HG03565 (cell line): ENCODE data around the gene ENO4.

Experiments
- ATAC-seq: cut with Tn5 transposase; IDR thresholded peaks from one replicate; pipeline ENCODE4 v1.9.1; 2021; ENCODE audit warnings: mild to moderate bottlenecking, moderate library complexity; ENCODE audit not compliant: unreplicated experiment

ENO4 gene

GRCh38 chr10:116866066-116866465 is 16.8 kb downstream of the ENO4 start:
- ATAC-seq, result no peak

- no peak for ATAC-seq
These were observed 17.8 kb downstream of the ENO4 start for GRCh38 chr10:116866987-116867595.

- ATAC-seq, result no peak
These were observed 18.9 kb downstream of the ENO4 start for GRCh38 chr10:116868198-116868676.

- no peak for ATAC-seq
These were observed 19.4 kb downstream of the ENO4 start for GRCh38 chr10:116868722-116869121.

GRCh38 chr10:116870949-116871348 is 21.6 kb downstream of the ENO4 start:
- ATAC-seq, result no peak

- no peak for ATAC-seq
These were observed 23.8 kb downstream of the ENO4 start for GRCh38 chr10:116873134-116873533.

GRCh38 chr10:116875897-116876296 is 26.6 kb downstream of the ENO4 start:
- no peak for ATAC-seq

- ATAC-seq, result no peak
These were observed 28.1 kb downstream of the ENO4 start for GRCh38 chr10:116877391-116877790.

GRCh38 chr10:116878123-116878522 is 28.8 kb downstream of the ENO4 start:
- no peak for ATAC-seq

GRCh38 chr10:116879817-116880216 is 30.5 kb downstream of the ENO4 start:
- ATAC-seq, result no peak

- no peak for ATAC-seq
These were observed 31.6 kb downstream of the ENO4 start for GRCh38 chr10:116880716-116881482.

- ATAC-seq, result no peak
These were observed 33.3 kb downstream of the ENO4 start for GRCh38 chr10:116882639-116883038.

- ATAC-seq, result no peak
These were observed 37.5 kb downstream of the ENO4 start for GRCh38 chr10:116886772-116887171.

- no peak for ATAC-seq
These were observed 39.2 kb downstream of the ENO4 start for GRCh38 chr10:116888380-116889055.

GRCh38 chr10:116889066-116889465 is 39.8 kb downstream of the ENO4 start:
- ATAC-seq, result no peak

GRCh38 chr10:116891208-116891607 is 41.9 kb downstream of the ENO4 start:
- no peak for ATAC-seq

GRCh38 chr10:116892907-116893685 is 43.8 kb downstream of the ENO4 start:
- no peak for ATAC-seq

- ATAC-seq, result no peak
These were observed 44.4 kb downstream of the ENO4 start for GRCh38 chr10:116893686-116894037.

- no peak for ATAC-seq
These were observed 50.3 kb downstream of the ENO4 start for GRCh38 chr10:116899626-116900025.

GRCh38 chr10:116905845-116906210 is 56.5 kb downstream of the ENO4 start:
- ATAC-seq, result no peak

- ATAC-seq, result no peak
These were observed 58.1 kb downstream of the ENO4 start for GRCh38 chr10:116907245-116907987.
